22Rv1 (cell line): ENCODE results near the gene CALU.

Source experiments
- ZFX ChIP-seq: fragments of 450-650 bp; IDR thresholded peaks from 2 replicates; pipeline ENCODE4 v1.6.1; 2017; ENCODE audit warnings: antibody characterized with exemption, borderline replicate concordance
- TF ChIP-seq, protein P1 (sequence below): fragments of 450-650 bp; IDR thresholded peaks from 2 replicates; pipeline ENCODE4 v1.5.1; 2017; ENCODE audit warnings: mild to moderate bottlenecking

DNA sequence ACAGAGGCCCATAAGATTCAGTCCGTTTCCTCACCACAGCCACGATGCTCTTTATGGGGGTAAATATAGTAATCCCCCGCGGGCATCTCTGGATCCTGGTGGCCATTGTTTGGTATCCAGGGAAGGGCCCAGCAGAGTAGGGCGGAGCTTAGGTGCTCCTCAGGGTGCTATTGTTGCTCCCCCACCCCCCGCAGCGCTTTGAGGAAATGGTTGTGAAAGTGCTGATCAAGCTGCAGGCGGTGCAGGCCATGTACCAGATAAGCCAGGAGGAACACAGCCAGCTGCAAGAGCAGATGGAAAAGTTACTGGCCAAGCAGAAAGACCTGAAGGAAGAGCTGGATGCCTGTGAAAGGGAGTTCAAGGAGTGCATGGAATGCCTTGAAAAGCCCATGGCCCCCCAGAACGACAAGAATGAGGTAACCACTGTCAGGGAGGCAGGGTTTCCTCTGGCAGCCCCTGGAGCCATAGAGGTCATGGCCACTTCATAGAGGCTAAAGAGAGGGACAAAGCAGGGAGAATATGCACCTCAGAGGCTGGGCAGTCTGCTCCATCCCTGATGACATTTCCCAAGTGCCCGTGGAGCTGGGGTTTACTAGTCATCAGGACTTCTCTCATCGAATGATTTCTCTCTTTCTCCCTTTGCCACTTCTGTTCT lies 73.5 kb downstream of the CALU start:
- TF ChIP-seq, protein P1, sequence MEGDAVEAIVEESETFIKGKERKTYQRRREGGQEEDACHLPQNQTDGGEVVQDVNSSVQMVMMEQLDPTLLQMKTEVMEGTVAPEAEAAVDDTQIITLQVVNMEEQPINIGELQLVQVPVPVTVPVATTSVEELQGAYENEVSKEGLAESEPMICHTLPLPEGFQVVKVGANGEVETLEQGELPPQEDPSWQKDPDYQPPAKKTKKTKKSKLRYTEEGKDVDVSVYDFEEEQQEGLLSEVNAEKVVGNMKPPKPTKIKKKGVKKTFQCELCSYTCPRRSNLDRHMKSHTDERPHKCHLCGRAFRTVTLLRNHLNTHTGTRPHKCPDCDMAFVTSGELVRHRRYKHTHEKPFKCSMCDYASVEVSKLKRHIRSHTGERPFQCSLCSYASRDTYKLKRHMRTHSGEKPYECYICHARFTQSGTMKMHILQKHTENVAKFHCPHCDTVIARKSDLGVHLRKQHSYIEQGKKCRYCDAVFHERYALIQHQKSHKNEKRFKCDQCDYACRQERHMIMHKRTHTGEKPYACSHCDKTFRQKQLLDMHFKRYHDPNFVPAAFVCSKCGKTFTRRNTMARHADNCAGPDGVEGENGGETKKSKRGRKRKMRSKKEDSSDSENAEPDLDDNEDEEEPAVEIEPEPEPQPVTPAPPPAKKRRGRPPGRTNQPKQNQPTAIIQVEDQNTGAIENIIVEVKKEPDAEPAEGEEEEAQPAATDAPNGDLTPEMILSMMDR: no peak
- no peak for TF ChIP-seq ZFX
